HG02571 (cell line): ENCODE results near the gene CCR9.

Experiments
- ATAC-seq: cut with Tn5 transposase; IDR thresholded peaks from one replicate; pipeline ENCODE4 v1.9.1; 2021; ENCODE audit warnings: mild to moderate bottlenecking, moderate library complexity; ENCODE audit not compliant: unreplicated experiment

The CCR9 gene

DNA sequence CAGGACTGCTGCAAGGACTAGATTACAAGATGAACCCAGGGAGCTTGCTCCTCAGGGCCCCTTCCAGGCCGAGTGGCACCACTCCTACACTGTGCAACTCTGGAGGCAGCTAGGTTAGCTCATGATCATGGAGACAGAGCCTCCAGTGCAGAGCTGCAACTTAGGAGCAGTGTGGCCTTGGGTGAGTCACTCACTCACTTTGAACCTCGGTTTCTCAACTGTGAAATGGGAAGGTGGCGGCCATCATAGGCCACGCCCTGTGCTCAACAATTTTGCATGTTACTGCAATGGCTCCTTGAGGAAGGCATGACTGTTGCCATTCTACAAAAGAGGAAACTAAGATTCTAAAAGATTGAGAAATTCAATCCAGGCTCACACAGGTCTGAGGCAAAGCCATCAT, 45.8 kb downstream of the CCR9 start:
- ATAC-seq = no peak

DNA sequence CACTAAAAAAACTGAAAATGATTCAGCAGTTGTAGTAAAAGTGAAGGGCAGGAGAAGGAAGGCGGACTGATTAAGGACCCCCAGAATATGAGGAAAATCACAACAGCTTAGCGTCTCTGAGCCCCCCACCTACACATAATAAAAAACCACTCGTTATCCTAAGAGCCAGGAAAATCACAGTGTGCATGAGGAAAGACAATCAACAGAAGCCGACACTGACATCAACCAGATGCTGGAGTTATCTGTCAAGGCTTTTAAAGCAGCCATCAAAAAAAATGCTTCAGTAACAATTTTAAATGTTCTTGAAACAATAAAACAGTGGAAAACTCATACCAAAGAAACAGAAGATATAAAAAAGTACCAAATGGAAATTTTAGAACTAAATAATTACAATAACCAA, 47.2 kb downstream of the CCR9 start:
- no peak for ATAC-seq

DNA sequence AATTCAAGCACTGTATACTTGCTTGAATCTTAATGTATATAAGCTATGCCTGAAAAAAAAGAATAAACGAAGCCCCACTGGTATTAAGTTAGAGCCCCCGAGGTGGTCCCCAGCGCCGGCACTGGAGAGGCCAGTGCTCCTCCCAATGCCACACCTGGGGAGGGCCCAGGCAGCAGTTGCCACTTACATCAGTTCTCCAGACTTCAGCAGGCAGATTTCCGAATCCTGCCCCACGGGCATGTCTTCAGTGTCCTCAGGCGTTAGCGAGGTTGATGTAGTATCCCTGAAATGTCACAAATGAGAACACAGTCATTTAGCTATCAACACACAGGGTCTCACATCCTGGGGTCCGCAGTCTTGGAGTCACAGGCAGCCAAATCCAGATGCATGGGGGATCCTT, 49.9 kb downstream of the CCR9 start:
- ATAC-seq = no peak

DNA sequence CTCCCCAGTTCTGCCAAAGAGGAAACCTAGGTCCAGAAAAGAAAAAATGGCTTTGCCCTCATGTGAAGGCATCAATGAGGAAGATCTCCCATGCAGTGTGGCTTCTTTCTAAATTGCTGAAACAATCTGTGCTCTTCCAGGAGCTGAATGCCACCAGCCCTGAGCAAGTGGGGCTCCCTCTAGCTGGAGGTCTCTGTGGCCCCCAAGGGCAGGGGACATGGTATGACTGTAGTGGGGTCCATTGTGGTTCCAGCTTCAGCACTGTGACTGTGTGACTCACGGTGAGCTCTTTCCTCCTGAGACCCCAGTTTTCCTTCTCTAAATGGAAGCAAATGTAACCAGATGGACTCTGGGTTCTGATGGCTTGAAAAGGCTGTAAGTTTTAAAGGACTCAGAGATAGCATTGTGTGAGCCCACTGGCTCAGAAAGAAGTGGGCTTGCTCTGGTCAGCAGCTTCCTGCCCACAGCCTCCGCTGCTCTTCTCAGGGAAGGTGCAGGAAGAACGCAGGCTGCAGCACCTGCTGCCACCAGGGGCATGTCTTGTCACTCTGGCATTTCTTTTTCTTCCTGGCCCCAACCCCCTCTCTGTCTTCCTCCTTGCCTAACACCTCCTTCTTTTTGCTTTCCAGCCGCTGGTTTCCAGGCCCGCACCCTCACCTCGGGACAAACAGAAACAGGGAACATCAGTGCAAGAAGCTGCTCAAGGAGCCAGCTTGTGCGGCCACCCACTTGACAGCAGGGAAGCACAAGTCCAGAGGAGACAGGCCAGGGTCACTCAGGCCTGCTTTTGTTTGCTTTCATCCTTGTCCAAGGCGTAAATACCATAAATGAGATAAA, 51.1 kb downstream of the CCR9 start:
- ATAC-seq = no peak

DNA sequence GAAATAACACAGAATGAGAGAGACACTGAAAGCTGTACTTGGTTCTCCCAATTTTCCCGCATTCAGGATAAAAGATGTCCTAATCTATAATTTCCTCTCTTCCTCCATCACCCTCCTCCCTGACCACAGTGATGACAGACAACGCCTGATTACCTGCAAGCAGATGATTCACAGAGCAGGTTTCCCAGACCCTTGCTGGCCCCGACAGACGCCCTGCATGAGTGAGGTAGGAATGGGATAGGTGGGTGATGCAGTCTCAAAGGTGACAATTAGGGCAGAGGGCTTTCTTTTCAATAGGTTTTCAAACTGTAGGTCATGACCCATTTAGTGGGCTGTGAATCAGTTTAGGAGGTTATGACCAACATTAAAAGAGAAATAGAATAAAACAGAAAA, 51.7 kb downstream of the CCR9 start:
- no peak for ATAC-seq

DNA sequence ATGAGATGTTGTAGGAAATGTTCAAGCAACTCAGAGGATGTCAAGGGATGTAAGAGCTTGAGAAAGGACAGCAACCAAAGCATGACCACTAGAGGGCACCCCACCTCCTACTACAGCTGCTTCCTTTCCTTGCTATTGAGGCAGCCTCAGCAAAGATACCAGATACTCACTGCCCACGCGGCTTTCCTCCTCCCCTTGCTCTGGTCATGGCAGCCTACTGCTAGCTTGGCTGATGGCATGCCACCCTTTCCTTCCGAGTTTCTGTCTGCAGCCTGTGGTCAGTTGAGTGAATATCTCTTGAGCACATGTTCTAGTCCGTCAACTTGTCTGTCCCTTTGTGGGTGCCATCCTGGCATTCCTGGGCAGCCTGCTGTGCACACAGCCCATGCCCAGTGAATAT, 52.5 kb downstream of the CCR9 start:
- no peak for ATAC-seq

DNA sequence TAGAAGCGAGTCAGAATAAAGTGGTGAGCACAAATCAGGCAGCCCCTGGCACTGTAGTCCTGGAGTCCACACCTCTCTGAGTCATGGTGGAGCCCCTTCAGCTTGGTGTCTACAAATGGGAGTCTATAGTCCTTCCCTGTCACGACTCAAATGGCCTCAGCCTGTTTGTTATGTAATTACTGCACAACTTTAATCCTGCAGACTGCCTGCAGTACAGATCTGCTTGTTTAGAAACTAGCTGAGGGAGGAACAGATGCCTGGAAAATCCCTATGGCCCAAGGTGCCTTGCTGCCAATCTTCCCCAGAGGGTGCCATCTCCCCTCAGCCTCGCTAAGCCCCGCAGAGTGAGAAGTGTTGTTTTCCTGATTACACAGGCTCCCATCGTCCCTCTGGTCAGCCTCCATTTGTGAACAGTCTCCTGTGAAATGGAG, 53.0 kb downstream of the CCR9 start:
- ATAC-seq = no peak

DNA sequence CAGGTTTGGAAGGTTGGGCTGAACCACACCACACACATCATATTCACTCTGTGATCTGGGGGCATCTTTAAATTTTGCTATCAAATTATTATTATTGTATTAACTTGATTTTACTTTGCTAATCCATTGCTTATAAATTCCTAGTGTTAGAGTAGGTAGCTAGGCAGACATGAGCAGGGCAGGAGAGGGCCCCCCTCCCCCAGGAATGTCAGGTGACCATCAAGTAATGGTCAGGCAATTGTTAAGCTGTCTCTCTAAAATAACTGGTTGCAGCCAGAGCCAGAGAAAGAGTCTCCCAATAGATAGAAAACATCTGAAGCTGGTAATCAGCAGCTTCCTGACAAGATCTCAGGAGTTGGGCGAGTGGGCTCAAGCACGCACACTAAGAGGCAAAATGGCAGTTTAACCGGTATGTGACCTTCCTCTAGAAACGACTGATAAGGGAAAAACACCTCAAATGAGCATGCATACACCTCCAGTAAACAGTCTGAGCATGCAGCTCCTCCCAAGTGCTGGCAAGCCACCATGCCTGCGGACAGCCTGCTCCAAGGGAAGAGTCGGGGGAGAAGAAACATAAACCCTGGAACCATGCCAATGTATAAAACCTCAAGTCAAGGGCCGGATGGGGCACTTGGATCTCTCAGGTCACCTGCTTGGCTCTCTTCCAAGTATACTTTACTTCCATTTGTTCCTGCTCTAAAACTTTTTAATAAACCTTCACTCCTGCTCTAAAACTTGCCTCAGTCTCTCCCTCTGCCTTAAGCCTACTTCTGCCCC, 53.8 kb downstream of the CCR9 start:
- ATAC-seq = no peak

DNA sequence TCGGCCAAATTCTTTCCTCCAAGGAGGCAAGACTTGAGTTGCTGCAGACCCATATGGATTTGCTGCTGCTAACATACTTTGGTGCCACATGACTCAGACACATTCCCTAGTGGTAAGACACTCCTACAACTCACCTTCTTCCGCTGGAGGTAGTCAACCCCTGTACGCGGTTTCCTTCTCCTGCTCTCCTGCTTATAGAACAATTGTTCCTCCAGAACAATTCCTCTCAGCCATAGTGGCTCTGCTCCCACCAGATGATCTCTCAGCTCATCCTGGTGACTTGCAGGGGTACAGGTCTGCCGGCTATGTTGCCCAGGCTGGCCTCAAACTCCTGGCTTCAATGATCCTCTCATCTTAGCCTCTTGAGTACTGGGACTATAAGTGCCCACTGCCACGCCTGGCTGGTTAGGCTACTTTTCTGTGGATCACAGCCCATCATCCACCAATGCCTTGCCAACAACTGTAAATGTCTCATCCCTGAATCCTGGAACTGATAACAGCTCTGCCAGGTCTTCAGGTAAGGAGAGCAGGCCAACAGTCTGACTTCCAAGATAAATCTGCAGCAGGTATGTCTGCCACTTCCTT, 54.5 kb downstream of the CCR9 start:
- no peak for ATAC-seq

DNA sequence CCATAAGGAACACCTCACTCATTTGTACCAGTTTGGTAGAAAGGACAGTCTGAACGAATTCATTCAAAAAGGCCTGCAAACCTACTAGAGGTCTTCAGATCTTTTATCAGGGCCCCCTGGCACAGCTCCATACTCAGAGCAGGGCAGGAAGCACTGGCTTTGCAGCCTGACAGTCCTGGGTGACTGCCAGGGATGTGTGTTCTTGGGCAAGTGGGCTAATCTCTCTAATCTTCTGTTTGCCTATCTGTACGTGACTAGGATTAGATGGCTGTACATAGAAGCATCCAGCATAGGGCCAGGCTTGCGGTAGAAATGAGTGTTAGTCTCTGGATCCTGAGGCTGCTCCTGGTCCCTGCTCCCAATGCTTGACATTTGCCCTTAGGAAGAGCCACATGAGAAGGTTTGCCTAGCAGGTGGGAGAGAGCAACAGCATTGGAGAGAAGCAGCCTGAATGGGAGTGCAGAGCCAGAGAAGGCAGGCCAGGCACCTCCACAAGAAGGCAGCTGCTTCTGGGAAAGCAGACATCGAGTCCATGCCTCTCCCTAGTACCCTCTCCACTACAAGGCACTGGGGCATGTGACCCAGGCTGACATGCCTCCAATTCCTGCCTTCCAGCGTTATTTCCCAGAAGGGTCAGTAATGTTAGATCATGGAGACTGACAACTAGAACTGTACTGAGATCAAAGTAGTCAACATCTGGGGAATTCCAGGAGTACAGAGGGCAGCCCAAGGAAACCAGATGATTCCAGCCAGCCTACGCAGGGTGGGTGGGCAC, 55.9 kb downstream of the CCR9 start:
- ATAC-seq = no peak

DNA sequence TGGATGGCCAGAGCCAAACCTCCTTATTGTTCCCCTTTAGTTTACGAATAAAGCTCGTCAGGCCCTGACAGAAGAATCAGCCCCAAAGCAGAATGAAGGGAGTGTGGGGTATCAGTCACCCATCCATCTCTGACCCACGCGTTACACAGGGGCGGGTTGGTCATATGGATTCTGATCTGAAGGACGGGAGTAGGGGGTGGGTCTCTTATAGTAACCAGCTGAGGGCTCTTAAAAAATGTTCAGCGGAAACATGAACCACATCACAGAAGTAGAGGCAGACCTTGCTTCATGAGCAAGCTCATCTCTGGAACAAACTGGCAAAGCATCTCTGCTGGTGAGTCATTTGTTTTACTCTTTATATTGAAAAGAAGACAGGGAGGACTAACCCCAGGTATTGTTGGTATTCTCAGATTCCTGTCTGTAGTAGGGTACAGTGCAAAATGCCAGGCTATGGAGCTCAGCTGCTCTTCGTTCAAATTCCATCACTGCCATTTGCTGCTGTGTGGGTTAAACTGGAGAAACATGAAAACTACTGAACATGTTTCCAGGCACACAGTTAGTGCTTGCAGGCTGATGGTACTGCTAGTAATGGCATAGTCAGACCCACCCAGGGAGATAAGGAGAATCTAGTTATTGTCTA, 57.0 kb downstream of the CCR9 start, which contains the start of gene CXCR6:
TSS of gene CXCR6 (plus strand) at position 258 of the 640 bp plus-strand sequence. CDS start 3,018 bp downstream, outside the sequence.
- no peak for ATAC-seq

DNA sequence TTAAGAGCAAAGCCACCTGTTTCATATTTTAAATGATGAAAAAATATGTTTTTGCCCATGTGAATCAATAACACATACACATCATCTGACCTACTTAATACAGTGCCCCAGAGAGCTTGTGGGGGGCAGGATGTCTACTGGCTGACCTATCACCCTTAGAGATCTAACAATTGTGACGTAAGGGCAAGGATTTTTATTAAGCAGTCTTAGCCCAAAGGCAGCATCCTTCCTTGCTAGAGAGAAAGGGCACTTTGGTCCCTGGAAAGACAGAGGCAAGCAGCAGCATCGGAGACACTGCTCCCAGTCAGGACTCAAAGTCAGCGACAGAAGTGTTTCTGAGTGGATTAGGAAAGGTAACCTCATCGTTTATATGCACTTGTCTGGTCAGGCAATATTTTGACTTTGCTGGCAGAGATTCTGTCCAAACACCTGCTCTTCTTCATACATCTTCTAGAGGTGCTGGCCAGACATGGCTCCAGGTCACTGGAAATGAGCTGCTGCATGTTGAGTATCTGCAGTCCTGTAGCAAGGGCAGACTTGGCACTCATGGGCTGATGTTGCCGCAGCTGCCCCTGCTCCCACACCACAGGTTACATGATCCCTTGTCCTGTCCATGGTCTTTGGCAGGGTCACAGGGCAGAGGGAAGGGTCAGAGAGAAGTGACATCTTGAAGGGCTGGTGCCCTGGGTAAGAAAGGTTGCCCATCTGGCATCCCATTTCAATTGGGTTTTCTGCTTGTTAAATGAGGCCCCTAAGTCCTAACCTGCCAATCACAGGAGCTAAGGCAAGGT, 58.7 kb downstream of the CCR9 start:
- ATAC-seq = no peak

DNA sequence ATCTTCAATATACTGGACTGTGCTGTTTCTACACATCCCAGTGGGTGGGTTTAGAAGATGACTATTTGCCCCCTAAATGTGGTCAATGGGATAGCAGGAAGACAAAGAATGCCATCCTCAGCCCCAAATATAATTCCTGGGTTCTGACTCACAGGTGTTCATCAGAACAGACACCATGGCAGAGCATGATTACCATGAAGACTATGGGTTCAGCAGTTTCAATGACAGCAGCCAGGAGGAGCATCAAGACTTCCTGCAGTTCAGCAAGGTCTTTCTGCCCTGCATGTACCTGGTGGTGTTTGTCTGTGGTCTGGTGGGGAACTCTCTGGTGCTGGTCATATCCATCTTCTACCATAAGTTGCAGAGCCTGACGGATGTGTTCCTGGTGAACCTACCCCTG, 60.0 kb downstream of the CCR9 start:
- no peak for ATAC-seq

DNA sequence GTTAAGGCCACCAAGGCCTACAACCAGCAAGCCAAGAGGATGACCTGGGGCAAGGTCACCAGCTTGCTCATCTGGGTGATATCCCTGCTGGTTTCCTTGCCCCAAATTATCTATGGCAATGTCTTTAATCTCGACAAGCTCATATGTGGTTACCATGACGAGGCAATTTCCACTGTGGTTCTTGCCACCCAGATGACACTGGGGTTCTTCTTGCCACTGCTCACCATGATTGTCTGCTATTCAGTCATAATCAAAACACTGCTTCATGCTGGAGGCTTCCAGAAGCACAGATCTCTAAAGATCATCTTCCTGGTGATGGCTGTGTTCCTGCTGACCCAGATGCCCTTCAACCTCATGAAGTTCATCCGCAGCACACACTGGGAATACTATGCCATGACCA, 60.5 kb downstream of the CCR9 start:
- ATAC-seq = no peak

DNA sequence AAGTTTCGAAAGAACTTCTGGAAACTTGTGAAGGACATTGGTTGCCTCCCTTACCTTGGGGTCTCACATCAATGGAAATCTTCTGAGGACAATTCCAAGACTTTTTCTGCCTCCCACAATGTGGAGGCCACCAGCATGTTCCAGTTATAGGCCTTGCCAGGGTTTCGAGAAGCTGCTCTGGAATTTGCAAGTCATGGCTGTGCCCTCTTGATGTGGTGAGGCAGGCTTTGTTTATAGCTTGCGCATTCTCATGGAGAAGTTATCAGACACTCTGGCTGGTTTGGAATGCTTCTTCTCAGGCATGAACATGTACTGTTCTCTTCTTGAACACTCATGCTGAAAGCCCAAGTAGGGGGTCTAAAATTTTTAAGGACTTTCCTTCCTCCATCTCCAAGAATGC, 61.0 kb downstream of the CCR9 start:
- ATAC-seq = no peak

DNA sequence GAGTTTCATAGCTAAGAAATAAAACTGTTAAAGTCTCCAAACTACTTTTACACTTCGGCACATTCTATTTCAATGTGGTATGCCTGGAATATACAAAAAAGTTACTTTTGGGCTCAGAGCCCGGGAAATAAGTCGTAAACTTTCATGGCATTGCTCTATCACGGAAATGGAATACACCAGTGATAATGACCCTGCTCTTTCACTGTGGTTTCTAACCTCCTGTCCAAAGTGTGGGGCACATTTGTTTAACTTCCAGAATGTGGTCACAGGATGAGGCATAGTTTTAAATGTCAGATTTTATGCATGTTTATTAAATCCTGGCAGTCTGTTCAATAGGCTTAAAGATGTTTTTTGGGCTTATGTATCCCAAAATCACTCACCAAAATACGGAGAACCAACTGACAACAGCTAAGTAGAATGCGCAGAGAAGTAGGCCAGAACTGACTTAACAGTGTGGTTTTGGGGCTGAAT, 62.0 kb downstream of the CCR9 start:
- no peak for ATAC-seq

DNA sequence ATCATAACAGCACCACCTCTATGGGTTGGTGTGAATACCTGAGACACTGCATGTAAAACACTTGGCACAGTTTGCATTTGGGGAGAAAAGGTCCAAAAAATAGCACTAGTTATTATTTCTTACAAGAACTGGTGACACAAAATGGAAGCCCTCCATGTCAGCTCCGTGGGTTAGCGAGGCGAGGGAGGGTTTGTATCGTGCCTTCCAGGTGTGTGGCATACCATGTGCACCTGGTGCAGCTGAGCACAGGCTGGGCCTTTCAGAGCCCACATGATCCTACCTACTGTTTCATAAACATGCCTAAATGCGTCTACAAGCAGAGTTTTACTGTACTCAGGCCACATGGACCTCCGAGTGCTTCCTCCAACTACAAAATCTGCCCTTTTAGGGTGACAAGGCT, 62.5 kb downstream of the CCR9 start:
- ATAC-seq = no peak

DNA sequence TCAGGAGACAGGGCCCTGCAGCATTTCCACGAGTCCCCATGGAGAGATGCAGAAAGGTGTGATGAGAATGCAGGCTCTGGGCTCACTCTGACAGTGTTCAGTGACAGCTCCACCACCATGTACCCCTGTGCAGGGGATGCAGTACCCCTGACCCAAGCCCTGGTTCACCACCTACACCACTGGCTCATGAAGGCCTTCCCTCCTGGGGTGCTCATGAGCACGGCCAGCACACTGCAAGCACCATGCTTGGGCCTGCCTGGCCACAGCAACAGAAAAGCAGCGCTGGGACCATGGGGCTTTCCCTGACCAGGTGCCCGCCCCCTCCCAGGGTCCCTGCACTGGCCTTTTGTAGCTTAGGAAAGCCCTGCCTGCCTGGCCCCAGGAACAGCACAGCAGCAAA, 63.1 kb downstream of the CCR9 start:
- ATAC-seq = no peak

DNA sequence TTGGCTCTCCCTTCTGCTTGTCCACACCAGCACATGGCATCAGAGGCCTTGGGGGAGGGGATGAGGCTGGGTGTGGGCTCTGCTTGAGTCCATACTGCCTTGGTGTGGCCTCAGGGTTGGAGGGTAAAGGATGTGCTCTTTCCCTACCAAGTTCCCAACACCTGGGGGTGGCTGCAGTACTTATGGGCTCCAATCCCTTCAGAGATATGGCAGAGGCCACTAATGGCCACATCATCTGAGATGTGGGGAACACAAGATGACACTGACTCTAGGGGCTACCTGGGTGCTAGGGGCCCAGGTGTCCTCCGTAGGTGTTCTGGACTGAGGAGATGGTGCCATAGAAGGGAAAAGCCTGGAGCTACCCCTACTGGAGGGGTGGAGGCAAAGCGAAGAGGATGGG, 63.8 kb downstream of the CCR9 start:
- no peak for ATAC-seq
